Umbilical cord (tissue), 2 donors: Measurements from ENCODE around the gene PITPNM2. TPM values are rescaled to one million over a fixed set of nuclear protein-coding genes. Genes with fewer than 3 reads are reported as not detected.
A peak's percentile ranks its signal among the peaks of the same experiment; 100 is the strongest.
"Not testable (repeated sequence)": the region's sequence is repeated elsewhere in the genome, so short reads cannot be mapped to it uniquely, and the experiment has no call there.

Source experiments
- DNase-seq: peaks from one replicate; pipeline ENCODE4 v3.0.0-alpha.2; 2015; ENCODE audit warnings: low spot score
- total RNA-seq: library from RNA; depleted of rRNA; stranded (reverse); fragments of >200 nt; gene quantifications from one replicate; pipeline ENCODE4 v1.2.3, GENCODE V29; 2014; ENCODE audit warnings: low replicate concordance; ENCODE audit not compliant: insufficient read depth

Gene PITPNM2
- total RNA-seq, 1 donor from 2014 or later: 4.1 TPM

GRCh38 chr12:123120452-123121166 lies 30.3 kb downstream of the PITPNM2 start:
- no peak for DNase-seq

GRCh38 chr12:123119808-123120207 lies 31.1 kb downstream of the PITPNM2 start:
- no peak for DNase-seq

DNA sequence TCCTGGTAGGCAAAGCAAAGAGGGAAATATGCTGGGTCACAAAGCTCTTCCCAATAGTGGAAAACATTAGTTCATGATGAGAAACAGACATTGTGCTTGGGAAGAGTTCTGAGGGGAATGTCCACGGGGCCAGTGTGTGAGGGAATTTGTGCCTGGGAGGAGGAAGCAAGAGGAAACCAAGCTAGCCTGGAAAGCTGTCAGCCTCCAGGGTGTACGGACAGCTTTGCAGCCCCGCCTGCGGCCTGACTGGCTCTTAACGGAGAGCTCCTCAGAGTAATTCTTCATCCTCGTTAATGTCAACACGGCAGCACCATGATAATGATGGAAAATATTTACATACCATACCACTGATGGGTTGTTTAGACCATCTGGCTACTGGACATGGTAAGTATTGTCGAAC lies 32.4 kb downstream of the PITPNM2 start:
- DNase-seq: no peak

DNA sequence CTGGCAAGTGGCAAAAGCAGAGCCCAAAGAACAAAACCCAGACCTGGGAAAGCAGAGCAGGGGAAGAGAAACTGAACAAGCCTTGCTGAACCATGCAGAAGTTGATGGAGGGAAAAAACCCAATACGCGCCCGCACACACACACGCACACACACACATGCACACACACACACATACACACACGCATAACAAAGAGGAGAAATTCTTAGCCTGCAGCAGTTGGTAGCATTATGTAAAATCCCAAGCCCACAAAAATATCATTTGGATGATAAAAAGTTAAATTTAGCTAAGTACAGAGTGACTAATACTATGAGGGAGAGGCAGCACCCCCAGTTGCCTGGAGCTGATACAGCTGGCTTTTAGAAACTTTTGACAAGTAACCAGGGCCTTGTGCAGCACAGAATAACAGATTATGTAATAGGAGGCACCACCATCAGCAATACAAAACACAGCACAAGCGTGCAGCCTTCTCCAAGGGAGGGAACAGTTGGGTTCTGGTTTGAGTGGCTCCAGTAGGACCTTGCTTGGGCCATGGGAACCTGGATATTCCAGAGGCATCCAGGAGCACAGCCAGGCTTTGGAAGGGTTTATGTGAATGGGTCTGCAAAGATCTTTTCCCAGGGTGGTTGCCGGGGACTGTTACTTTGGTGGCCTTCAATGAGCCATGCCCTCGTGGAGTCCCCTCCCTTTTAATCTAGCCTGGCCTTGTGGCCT lies 35.3 kb downstream of the PITPNM2 start:
- peak; percentile 94 for DNase-seq

DNA sequence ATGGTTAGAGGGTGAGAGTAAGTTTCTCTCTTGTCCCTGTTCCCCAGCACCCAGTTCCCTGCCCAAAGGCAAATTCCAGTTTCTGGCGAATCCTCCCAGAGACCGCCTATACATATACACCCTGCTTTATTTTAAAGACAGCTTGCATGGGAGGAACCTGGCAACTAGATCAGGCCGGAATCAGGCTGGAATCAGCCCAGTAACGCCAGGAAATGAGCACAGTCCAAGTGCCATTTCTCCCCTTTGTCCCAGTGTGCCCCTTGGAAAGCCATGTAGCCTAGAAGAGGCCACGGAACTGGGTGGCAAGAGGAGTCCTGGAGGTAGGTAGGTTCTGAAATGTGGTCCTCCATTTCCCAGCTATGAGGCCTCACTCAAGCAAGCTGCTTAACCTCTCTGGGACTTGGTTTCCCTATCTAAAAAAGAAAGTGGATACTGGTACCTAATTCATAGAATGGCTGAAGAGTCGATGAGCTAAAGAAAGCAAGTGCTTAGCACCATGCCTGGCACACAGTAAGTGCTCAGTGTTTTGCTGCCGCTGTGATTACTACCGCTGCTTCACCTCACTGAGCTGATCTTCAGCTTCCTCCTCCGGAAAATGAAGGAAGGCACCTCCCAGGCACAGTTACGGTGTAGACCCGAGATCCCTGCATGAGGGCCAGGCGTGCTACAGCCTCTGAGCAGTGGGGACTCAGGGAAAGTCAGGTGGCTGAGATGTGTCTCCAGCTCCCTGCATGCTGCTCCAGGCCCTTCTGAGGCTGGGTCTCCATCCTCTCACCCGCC lies 36.4 kb downstream of the PITPNM2 start:
- no peak for DNase-seq

DNA sequence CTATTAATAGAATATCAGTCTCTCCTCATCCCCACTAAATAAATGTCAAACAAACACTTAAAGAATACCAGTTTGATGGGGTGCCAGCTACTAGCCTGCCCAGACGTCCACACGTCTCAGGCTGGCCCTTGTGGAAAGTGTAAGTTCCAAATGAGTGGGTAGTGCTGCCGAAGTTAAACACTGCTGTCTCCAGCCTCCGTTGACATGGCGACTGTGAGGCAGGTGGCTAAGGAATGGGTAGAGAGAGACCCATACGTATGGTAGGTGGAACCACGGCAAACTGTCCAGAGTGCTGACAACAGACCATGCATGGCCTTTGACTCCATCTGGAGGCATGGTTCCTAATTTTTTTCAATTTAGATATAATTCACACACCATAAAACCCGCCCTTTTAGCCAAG lies 37.9 kb downstream of the PITPNM2 start:
- DNase-seq: no peak

DNA sequence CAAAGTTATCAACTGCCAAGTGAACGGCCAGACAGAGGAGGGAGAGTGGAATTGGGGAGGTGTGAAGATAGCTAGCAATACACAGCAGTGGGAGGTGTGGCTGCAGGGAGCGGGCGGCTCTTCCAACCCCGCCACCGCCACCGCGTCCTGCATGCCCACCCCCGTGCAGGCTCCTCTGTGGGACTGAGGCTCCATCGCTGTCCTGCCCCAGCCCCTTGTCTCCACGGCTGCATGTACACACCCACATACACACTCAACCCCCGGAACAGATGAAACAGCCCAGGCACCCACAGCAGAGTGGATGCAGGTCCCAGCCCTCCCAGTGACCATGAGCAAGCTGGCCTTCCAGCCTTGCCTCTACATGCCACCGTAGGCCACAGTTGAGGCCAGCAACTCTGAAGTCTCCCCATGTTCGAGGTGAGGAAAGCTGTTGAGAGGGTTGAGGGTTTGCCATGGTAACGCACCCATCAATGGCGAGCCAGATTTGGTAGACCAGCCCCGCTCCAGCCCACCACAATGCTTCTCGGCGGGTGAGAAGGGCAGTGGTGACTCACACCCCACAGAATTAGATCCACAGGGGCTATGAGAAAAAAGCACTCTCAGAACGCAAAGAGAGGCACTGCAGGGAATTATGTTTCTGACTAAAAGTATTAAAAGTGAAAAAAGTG lies 39.3 kb downstream of the PITPNM2 start:
- DNase-seq: peak; percentile 35

DNA sequence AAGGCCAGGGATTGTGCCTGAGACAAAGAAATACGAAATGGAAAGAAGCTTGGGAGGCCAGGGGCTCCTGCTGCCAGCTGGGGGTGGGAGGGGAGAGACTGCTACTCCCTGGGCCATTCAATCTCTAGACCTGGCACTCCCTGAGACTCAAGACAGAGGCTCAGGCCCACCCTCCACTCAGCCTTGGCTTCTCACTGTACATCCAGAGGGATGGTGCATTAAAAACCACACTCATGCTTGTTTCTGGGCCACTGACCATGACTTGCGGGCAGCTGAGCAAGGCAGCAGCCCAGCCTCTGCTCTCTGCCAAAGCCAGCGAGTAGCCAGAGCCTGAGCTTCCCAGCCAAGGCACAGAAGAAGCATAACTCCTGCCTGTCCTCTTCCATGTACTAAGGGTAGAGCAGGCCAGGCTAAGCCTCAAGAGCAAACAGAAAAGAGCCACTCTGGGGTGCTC lies 41.5 kb downstream of the PITPNM2 start:
- DNase-seq: no peak

DNA sequence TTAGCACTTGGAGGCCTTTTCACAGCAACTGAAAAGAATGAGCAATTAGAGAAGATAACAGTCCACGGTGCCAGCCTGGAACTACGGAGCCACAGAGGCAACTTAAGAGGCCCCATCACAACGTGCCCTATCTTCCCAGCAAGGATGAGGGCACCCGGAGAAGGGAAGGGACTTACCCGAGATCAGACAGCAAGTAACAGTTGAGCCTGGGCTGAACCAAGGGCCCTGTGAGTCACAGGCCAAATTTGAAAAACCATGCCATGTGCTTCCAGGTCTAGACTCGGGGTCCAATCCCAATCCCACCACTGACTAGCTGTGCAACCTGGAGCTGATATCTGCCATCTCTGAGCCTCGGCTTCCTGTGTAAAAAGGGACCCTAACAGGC lies 42.2 kb downstream of the PITPNM2 start:
- no peak for DNase-seq

- DNase-seq: no peak
Observed at GRCh38 chr12:123107926-123108681, 42.8 kb downstream of the PITPNM2 start.

- DNase-seq: no peak
Observed at GRCh38 chr12:123106640-123107359, 44.1 kb downstream of the PITPNM2 start.

DNA sequence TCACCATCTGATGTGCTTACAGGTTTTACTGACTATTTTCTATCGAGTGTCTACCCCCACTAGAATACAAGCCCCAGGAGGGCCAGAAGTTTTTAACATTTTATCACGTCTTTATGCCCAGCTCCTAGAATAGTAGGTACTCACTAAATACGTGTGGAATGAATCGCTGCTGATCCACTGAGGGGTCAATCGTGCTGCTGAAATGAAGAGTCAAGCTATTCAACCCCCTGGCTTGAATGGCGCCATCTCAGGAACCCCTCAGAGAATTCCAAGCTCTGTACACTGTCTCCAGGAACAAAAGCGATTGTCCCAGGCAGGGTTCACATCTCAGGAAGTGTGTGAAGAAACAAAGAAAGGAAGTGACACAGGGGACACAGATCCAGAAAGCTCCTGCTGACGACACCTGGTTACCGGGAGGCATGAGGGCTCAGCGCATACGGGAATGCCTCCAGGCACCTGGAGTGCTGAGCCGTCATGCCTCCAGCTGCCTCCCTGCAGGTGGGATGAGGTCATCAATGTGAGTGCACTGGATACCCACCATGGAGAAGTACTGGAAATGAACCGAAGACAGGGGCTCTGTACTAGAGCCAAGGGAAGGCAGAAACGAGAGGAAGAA lies 45.6 kb downstream of the PITPNM2 start:
- DNase-seq: no peak

DNA sequence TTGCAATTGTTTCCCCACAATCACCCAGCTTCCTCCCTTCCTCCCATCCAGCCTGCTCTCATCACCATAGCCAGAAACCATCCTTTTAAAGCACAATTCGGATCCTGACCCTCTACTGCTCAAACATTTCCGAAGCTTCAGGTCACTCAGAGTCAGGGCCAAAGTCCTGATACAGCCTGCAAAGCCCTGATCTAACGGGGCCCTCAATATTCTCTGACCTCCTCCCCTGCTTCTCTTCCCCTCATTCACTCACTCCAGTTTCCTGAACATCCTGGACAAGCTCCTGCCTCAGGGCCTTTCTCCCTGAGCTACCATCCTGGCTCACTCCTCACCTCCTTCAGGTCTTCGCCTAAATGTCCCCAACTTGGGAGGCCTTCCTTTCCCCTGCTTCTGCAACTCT lies 46.1 kb downstream of the PITPNM2 start:
- no peak for DNase-seq

GRCh38 chr12:123104094-123104493 lies 46.8 kb downstream of the PITPNM2 start:
- not testable (repeated sequence) for DNase-seq

- DNase-seq: no peak
Observed at GRCh38 chr12:123102781-123103503, 47.9 kb downstream of the PITPNM2 start.

- DNase-seq: no peak
Observed at GRCh38 chr12:123102366-123102765, 48.5 kb downstream of the PITPNM2 start.

DNA sequence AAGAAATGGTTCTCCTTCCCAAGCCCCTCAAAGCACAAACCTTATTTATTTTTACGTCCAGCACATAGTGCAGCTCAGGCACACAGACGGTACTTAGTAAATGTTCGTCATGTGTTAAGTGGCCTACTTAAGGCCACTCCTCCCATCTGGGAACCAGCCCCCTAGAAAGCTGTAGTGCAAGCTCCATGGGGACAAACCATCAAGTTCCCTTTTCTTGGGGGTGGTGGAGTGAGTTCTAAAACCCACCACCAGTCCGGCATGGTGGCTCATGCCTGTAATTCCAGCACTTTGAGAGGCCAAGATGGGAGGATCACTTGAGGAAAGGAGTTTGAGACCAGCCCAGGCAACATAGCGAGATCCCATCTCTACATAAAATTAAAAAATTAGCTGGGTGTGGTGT lies 49.4 kb downstream of the PITPNM2 start:
- DNase-seq: no peak
